BE2C (cell line): Measurements from ENCODE around the gene CYGB.

Experiments
- DNase-seq: peaks from one replicate; pipeline ENCODE4 v3.0.0-alpha.2; 2020
- H3K27me3 ChIP-seq: fragments of 250-450 bp; sonication (Bioruptor Pico); 2 replicates; pipeline ENCODE4 v1.5.1; 2020; ENCODE audit warnings: mild to moderate bottlenecking
- H3K36me3 ChIP-seq: fragments of 250-450 bp; sonication (Bioruptor Pico); 2 replicates; pipeline ENCODE4 v1.5.1; 2020; ENCODE audit warnings: mild to moderate bottlenecking
- H3K4me1 ChIP-seq: fragments of 250-450 bp; sonication (Bioruptor Pico); 2 replicates; pipeline ENCODE4 v1.5.1; 2020
- H3K4me3 ChIP-seq: 2 replicates; pipeline ENCODE4 v1.5.1; 2011; ENCODE audit warnings: low read depth, low read length
- H3K9me3 ChIP-seq: fragments of 250-450 bp; sonication (Bioruptor Pico); 2 replicates; pipeline ENCODE4 v1.5.1; 2020
- CTCF ChIP-seq: IDR thresholded peaks from 2 replicates; pipeline ENCODE4 v1.5.1; 2012; ENCODE audit warnings: mild to moderate bottlenecking, low read depth, low read length

CYGB gene

GRCh38 chr17:76532072-76532651, 5.3 kb downstream of the CYGB start:
- no peak overlapping the region for H3K4me3 ChIP-seq
- peaks cover 51% of the 10 kb centered on the region for H3K4me1 ChIP-seq
- no peaks in the 10 kb centered on the region for H3K9me3 ChIP-seq
- DNase-seq: peak; percentile 5
- no peaks in the 10 kb centered on the region for H3K27me3 ChIP-seq
- peaks cover 79% of the 10 kb centered on the region for H3K36me3 ChIP-seq
- no peak for TF ChIP-seq CTCF

GRCh38 chr17:76531486-76532038, 5.9 kb downstream of the CYGB start:
- no peak for DNase-seq
- no peaks in the 10 kb centered on the region for H3K9me3 ChIP-seq
- H3K36me3 ChIP-seq: peaks cover 75% of the 10 kb centered on the region
- TF ChIP-seq CTCF: no peak
- no peaks in the 10 kb centered on the region for H3K27me3 ChIP-seq
- H3K4me1 ChIP-seq: peaks cover 51% of the 10 kb centered on the region
- H3K4me3 ChIP-seq: no peak overlapping the region

GRCh38 chr17:76530811-76531485, 6.6 kb downstream of the CYGB start:
- DNase-seq: peak; percentile 27
- Histone ChIP-seq H3K4me3 (no peak overlapping the region), H3K27me3 (no peaks in the 10 kb centered on the region), H3K4me1 (peaks cover 53% of the 10 kb centered on the region), H3K36me3 (peaks cover 69% of the 10 kb centered on the region), H3K9me3 (no peaks in the 10 kb centered on the region)
- no peak for TF ChIP-seq CTCF

- peak; percentile 46 for DNase-seq
These were observed 7.3 kb downstream of the CYGB start for GRCh38 chr17:76530095-76530723.

GRCh38 chr17:76529224-76530094, 8.1 kb downstream of the CYGB start:
- Histone ChIP-seq H3K27me3 (no peaks in the 10 kb centered on the region), H3K4me1 (peaks cover 60% of the 10 kb centered on the region), H3K36me3 (peaks cover 54% of the 10 kb centered on the region), H3K9me3 (no peaks in the 10 kb centered on the region), H3K4me3 (no peak overlapping the region)
- peak; percentile 71 for DNase-seq
- TF ChIP-seq CTCF: no peak

More at GRCh38 chr17:76530095-76530723, 7.3 kb downstream of the CYGB start:
- TF ChIP-seq CTCF: no peak
- Histone ChIP-seq H3K36me3 (peaks cover 62% of the 10 kb centered on the region), H3K4me3 (no peak overlapping the region), H3K27me3 (no peaks in the 10 kb centered on the region), H3K9me3 (no peaks in the 10 kb centered on the region), H3K4me1 (peaks cover 56% of the 10 kb centered on the region)
